NCI-H2081 (cell line): Measurements from ENCODE around the gene CD82.
"Not testable (repeated sequence)": the region's sequence is repeated elsewhere in the genome, so short reads cannot be mapped to it uniquely, and the experiment has no call there.

Experiments
- DNase-seq, 2 experiments: peaks; one replicate each; lab custom pipeline; 2025; lab: John Stamatoyannopoulos, UW

Gene CD82

DNA sequence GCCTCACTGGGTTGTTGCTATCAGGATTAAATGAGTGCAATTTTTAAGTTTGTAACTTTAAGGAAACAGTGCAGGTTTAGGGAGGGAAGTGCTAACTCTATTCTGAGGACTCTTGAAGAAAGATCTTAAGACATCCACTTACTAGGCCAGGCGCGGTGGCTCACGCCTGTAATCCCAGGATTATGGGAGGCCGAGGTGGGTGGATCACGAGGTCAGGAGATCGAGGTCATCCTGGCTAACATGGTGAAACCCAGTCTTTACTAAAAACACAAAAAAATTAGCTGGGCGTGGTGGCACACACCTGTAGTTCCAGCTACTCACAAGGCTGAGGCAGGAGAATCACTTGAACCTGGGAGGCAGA, 5.5 kb upstream of the CD82 start:
- DNase-seq, result not testable (repeated sequence)

DNA sequence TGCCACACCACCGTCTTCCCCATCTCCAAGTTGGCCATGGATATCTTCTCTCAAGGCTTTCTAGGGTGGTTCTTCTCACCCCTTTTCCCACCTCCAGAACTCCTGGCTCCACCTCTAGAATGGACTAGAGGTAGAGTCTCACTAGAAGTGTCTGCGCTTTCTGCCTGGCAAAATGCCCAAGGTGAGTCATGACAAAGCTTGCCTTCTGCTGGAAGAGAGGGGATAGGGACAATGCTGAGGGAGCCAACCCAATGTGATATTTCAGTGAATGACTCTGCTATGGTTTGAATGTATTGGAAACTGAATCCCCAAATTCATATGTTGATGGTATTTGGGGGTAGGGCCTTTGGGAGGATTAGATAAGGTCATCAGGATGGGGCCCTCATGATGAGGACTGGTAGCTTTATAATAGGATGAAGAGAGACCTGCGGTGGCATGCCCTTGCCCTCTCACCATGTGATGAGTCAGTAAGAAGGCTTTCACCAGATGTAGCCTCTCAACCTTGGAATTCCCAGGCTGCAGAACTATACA, 4.1 kb upstream of the CD82 start:
- DNase-seq, result no peak

DNA sequence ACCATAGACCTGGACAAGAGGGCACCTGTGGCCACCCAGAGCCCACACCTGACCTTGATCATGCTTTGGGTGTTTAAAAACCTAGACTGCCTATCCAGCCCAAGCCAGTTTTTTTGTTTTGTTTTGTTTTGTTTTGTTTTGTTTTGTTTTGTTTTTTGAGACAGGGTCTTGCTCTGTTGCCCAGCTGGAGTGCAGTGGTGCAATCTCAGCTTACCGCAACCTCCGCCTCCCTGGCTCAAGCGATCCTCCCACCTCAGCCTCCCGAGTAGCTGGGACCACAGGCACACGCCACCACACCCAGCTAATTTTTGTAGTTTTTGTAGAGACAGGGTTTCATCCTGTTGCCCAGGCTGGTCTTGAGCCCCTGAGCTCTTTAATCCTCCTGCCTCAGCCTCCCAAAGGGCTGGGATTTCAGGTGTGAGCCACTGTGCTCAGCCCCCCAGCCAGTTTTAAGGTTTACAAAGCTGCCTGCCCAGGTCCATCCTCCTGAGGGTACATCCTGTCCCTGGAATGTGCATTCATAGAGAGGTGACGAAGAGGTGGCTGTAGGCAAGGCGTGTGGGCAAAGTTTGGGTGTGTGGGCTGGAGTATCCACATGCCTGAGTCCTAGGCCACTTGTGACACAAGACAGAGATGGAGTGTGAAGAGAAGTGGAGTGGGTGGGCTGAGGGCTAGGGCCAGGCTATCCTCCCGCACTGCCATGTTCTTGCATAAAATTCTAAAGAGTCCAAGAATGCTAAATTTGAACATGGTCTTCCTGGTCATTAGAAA, 3.3 kb upstream of the CD82 start:
- no peak for DNase-seq

DNA sequence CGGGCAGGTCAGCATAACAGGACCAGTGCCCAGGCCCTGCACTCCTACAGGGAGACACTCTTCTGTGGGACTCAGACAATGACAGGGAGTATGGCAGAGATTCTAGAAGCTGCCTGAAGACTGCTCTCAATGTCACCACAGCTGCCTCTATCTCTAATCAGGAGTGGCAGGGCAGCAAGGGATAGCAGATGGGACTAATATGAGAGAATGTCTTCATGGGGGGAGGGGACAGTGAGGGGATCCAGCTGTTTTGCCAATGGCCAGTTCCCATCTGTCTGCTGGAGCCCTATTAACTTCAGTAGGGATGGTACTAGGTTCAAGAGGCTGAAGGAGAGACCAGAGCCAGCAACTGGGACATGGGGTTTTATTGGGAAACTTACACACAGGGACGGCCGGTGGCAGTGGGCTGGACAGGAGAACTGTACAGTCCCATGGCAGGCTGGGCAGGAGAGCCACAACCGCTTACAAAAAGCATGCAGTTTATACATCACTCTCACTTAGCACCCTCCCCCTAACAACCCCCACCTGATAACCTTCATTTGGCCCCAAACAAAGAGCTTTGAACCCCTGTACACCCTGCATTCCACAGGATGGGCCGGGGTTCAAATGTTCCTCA, 2.5 kb upstream of the CD82 start:
- no peak for DNase-seq

DNA sequence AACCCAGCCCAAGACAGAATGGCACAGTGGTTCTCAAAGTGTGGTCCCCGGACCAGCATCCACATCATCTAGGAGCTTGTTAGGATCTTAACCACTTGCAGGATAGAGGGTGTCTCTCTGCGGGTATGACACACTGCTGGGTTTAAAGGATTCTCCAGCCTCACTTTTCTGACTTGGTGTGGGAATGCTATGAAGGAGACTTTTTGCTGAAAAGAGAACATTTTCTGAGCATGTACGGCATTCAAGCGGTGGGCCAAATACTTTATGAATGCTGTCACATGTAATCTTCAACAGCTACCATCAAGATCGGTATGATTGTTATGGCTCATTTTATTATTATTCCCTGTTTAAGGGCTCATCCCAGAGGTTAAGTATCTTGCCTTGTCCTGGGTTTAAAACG, 1.8 kb upstream of the CD82 start:
- no peak for DNase-seq

GRCh38 chr11:44564166-44564565, 1.3 kb upstream of the CD82 start:
- DNase-seq, result peak; percentile 69 to 88

- peak; percentile 64 to 75 for DNase-seq
Observed at GRCh38 chr11:44564670-44565210, 723 bp upstream of the CD82 start.

DNA sequence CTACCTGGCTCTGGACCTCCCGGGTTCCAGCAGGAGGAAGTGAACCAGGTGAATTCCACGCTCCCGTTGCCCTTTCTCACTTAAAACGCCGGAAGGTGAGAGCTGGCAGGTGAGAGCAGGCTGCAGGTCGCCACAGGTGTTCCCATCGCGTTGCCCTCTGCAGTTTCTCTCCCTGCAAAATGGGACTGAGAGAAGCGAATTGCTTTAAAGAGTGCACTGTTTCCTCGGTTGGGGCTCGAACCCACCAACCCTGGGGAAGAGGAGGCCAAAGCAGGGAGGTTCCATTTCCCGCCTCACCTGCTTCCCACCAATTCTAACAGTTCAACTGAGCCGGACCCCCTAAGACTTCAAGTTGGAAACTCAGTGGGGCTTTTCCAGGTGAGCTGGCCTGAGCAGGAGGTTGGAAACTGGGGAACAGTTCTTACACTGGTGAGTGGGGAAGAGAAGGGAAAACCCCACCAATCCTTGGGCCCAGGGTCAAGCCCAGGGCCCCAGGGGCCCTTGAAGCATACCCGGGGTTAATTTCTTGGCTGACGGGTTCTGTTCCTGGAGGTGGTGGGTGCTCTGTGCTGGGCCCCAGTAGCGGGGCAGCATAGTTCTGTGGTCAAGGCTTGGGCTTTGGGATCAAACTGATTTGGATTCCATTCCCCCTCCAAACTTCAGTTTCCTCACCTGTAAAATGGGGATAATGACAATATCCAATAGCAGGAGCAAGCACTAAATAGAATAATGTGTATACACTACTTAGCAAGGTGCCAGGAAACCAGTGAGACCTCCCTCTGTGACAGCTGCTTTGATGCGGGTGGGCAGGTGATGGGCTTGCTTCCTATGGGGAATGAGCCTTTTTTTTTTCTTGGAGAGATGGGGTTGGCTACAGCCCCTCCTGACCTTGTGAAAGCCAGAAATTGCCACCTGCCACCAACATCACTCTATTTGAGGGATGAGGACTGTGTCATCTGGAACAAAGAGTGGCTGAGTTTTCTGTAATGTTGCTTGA, 788 bp downstream of the CD82 start:
- peak; percentile 62 to 85 for DNase-seq

DNA sequence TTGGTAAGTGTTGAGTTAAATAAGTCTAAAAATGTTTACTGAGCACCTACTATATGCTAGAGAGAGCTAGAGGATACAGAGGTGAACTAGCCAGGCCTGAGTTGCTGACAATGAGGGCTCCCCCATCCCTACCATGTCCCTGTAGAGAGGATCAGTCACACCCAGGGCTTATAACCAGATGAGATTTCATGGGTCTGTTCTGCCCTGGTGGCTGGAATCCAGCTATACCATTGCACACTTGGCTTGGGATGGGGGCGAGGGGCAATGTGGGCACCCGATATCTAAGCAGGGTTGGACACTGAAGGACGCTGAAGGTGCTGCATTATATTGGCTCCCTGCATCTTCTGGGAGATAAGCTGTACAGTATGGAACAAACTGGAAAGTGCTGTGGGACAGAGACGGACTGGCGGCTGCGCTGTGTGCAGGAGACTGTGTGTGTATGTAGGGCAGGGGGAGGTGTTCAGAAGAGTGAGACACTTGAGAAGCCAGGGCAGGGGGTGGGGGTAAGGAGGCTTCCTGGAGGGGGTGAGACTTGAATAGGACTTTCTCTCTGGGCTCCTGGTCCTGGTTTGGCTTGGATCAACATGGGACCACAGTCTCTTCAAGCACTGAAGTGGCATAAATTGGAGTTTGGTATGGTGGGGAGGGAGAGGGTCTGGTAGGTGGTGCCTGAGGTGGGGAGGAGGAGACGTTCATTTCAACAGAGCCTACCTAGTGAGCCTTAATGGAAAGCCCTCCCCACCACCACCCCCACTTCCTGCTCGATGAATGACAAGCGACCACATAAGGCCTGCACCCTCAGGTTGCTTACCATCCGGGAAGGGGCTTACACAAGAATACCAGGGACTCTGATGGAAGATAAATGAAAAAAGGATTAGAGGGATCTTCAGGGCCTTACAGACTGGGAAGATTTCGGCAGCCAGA, 1.8 kb downstream of the CD82 start:
- no peak for DNase-seq

DNA sequence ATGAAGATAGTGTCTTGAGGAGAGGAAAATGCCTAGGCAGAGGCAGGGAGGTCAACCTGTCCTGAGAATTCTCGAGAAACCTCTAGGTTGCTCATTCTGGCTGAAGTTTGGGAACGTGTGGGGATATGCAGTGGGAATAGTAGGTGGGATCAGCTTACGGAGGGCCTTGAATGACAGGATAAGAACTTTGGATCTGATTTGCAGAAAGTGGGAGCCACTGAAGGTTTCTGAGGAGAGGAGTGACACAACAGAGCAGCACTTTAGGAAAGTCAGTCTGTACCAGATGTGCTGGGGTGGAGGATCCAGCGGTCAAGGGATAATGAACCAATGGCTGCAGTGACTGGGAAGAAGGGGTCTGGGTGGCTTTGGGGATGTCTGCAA, 2.4 kb downstream of the CD82 start:
- no peak for DNase-seq

GRCh38 chr11:44568331-44568657, 2.8 kb downstream of the CD82 start:
- DNase-seq, result no peak

DNA sequence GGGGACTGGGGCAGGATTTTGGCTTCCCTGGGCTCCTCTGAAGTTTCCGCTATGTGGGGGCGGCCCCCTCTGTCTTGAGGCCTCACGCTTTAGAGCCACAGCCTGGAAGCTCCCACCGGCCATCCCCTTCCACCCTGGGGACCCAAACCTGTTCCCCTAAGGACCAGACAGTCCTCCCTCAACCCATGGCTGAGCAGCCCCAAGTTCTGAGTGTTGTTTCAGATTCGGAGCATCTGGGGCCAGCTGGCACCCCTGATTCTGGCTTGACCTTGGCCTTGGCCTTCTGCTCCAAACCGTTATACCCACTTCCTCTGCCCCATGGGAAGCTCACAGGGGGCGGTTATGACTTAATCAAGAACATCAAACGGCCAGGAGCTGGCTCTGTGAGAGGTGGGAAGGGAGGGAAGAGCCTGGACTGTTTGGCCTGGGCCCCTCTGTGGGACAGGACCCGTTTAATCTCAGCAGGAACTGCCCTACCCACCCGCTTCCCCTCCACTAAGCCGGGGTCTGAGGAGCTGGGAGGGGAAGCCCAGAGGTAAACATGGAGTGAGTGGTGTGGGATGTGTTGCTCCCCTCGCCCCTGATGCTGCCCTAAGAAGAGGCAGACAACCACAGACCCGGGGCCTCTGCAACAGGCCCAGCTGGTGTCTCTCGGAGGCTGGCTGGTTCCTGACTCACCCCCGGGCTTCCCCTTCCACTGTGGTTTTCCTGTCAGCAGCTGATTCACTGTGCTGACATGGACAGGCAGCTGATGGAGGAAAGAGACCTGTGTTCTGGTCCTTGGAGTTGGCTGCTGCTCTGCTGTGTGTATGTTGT, 3.4 kb downstream of the CD82 start:
- DNase-seq, result no peak

GRCh38 chr11:44570411-44571155, 5.1 kb downstream of the CD82 start:
- no peak for DNase-seq

GRCh38 chr11:44571871-44572270, 6.4 kb downstream of the CD82 start:
- DNase-seq, result no peak

DNA sequence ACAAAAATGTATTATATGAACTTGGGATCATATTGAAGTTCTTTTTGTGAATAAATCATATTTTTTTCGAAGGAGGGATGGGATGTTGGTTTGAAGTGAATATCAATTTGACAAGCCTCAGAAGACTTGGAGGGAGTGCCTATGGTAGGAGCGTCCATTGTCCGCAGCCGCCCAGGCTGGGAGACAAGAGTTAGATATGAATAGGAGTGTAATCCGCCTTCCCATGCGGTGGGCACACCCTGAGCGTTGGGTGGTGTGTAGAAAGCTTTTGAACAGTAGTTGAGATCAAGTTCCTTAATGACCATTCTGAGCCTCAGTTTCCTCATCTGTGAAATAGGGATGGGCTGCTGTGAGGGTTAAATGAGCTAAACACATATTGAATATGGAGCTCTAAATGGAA, 7.0 kb downstream of the CD82 start:
- DNase-seq, result no peak

DNA sequence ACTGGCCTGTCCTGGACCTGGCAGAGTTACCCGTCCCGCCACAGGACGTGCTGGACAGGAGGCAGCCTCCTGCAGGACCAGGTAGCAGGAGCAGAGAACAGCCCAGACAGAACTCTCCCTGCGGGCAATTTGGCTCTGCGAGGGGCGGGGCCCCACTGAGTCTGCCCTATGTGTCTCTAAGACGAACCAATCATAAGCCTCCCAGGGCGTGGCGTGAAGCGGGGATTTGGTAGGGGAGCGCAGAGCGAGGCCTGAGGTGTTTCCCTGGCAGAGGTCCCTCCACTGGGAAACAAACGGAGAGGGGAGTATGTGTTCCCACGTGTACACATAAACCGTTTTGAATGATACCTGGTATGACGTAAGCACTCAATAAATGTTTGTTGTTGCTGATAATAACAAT, 7.4 kb downstream of the CD82 start:
- no peak for DNase-seq

DNA sequence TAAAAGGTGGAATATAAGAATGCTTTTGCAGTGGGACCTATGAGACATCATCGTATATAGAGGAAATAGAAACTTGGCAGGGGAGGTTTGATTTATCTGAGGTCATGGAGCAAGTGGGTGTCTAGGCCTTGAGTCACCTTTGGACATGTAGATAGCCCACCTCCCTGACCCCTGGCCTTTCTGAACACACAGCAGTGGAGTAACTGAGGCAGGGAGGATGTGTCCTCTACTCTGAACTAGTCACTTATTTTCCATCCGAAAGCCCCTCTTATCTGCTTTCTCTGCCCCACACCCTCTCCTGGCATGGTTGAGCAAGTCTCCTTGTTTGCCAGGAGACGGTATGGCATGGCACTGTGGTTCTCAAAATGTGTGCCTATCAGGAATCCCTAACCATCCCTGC, 7.9 kb downstream of the CD82 start:
- no peak for DNase-seq

DNA sequence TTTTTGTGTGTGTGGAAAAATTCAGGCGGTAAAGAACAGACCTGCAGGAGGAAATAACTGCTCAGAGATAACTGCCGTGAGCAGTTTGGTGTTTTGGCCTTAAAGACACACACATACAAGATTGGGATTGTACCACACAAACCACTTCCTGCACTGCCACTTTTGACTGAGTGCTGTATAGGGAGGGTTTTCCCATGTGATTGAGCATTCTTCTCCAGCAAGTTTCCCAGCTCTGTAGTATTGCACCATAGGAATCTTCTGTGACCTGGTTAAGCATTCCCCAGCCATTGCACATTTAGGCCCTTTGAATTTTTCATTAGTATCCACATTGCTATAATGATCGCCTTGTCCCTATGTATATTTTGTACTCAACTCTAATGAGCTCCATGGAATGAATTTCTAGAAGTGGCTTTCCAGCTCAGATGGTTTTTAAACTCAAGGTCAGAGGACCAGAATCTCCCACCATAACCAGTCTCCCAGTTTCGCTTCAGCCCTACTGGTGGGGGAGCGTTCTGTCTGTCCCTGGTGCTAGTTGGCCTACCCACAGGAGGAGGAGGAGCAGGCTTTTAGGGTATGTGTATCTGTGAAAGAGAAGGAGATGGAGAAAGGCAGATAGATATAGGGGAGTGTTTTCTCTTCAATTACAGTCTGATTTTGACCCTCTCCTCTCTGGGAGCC, 9.3 kb downstream of the CD82 start:
- DNase-seq, result no peak

DNA sequence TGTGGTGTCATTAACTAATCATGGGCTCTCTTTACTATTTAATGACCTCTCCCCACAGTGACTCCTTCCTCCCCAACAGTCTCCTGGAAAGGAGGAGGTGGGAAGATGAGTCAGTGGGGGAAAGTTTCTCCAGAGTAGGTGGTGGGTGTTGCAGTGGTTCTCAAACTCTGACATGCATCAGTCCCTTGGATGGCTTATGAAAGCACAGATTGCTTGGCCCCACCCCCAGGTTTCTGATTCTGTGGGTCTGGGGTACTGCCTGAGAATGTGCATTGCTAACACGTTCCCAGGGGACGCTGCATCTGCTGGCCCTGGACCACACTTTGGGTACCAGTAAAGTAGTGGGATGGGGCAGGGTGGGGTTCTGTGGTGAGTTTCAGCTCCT, 9.8 kb downstream of the CD82 start:
- DNase-seq, result no peak
